HTR-8/SVneo (cell line): ENCODE measurements around the gene TEX13B.

Experiments
- DNase-seq: peaks from one replicate; pipeline ENCODE4 v3.0.0; 2011; ENCODE audit warnings: low spot score, mixed read lengths; ENCODE audit not compliant: insufficient read length
- FAIRE-seq: peaks from 2 replicates; lab custom pipeline; 2011; peaks lifted over from hg19 to GRCh38; lab: Jason Lieb, UNC

TEX13B gene

DNA sequence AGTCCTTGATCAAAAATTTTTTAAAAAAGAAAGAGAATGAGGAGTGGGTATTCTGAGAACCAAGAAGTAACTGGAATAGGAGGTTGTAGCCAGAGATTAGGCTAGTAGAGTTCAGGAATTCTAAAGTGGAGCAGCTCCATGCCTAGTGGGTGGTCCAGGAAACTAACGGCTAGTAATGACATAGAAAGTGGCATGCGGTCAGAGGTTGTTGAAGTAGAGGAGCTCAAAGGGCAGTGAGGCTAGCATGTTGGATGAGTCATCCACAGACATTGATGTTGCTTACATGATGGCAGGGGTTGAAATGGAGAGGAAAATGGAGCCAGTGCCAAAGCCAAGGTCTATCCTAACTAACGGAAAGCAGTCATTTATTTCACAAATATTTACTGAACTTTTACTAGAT is 42.1 kb downstream of the TEX13B start:
- FAIRE-seq (no peak), DNase-seq (no peak)

DNA sequence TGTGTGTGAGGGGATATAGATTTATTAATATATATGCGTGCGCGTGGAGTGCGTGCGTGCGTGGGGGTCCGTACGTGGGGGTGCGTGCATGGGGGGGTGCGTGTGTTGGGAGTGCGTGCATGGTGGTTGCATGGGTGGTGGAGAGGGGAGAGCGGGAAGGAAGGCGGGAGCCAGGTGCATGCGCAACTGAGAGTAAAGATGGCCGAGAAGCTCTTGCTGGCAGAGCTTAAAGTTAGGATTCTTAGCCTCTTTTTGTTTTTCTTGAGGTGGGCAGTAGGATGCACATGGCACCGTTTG is 45.8 kb downstream of the TEX13B start:
- no peak for DNase-seq

DNA sequence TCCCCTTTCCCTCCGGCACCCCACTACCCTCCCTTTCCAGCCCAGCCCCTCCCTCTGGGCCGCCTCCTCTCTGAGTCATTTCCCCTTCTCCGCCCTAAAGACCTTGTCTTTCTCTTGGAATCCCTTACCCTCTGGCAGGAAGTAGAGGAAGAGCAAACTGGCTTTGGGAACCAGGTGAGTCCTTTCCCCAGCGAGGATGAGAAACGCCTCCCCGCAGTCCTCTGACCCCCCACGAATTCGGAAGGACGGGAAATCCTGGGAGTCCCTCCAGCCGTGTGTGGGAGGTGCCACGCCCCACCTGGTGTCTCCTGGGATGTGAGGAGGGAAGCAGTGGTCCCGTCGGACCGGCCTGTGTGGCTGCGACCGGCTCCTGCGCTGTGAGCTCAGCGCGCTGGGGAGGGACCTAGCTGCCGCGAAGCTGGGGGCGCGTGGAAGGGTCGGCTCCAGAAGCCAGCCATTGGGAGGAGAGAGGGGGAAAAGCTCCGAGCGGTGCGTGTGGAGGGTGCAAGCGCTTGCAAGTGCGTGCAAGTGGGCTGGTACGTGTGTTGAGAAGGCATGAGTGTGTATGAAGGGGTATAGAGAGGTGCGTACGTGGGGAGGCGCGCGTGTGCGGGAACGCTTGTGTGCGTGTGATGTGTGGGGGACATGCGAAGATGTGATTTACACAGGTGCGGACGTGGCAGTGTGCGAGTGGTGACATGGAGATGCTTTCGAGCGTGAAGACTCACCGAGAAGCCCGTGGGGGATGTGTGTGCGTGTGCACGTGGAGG is 46.3 kb downstream of the TEX13B start:
- FAIRE-seq (no peak), DNase-seq (peak; percentile 8)

More for the DNA sequence above, 45.8 kb downstream of the TEX13B start:
- no peak for FAIRE-seq

DNA sequence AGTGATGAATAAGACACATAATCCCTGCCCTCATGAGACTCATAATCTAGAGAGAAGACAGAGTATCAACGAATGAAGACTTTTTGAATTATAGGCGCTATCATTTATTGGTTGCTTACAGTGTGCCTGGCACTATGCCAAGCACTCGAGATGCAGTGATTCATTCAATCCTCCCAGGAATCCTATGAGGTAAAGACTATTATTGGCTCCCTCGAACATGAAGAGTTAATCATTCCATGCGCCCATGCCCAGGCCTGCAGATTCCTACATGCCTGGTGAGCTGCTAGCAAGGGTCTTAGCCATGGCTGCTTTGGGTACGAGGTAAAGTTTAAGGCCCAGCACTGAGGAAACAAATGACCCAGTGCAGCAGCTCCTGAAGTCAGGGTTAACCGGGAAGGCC is 47.0 kb downstream of the TEX13B start:
- no peak for FAIRE-seq

DNA sequence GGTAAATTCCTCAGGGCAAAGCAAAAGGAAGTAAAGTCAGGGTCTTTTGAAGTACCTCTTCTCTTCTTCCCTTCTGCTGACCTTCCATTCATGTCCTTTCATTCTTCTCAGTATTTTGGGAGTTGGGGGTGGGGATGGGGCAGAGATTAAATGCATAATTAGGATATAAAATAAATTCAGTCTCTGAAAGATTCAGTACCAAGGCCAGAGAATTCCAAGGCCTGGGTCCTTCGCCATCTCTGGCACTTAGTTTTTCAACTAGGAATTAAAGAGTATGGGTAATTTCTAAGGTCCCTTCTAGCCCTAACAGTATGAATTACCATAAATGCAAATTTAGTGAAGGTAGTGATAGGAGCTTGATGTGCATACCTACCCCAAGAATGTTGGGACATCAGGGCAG is 47.9 kb downstream of the TEX13B start:
- DNase-seq: no peak
- FAIRE-seq: no peak

More for the DNA sequence above, 47.0 kb downstream of the TEX13B start:
- DNase-seq: peak; percentile 1
